Coronary artery (tissue), 2 donors: ENCODE measurements around the gene CAPN11.

ENCODE experiments used
- DNase-seq: peaks from one replicate; pipeline ENCODE4 v3.0.0-alpha.2; 2017; ENCODE audit warnings: low spot score
- H3K27ac ChIP-seq, 2 donors: fragments of 200-600 bp; sonication (generic); one replicate each; pipeline ENCODE4 v1.5.1; 2016 to 2019
- H3K4me3 ChIP-seq: fragments of 200-600 bp; sonication (generic); 2 replicates; pipeline ENCODE4 v1.5.1; 2016; ENCODE audit warnings: mild to moderate bottlenecking, moderate library complexity
- TF ChIP-seq, protein P1 (sequence below): fragments of 200-600 bp; sonication (generic); IDR thresholded peaks from one replicate; pipeline ENCODE4 v1.5.1; 2019; ENCODE audit warnings: antibody characterized with exemption

Gene CAPN11

DNA sequence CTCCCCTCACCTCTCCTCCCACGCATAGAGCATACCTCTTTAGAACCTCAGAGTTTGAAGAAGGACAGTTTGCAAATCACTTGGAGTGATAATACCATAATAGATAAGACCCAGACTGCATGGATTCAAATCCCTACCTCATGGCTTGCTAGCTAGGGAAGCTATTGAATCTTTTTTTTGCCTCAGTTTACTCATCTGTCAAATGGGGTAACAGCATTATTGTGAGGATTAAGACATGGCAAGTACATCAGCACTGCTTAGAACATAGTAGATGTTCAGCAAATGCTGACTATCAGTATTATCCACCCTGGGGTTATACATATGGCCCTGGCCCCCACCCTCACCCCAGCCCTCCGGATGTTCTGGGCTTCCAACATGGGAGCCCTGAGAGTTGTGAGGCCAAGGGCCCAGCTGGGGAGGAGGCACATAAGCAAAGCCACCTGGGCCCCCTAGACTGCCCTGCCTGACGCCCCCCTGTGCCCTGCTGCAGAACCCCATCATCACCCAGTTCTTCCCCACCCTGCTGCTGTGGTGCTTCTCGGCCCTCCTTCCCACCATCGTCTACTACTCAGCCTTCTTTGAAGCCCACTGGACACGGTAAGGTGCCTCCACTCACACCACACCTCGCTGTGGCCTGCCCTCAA lies 9.1 kb upstream of the CAPN11 start:
- TF ChIP-seq, protein P1, sequence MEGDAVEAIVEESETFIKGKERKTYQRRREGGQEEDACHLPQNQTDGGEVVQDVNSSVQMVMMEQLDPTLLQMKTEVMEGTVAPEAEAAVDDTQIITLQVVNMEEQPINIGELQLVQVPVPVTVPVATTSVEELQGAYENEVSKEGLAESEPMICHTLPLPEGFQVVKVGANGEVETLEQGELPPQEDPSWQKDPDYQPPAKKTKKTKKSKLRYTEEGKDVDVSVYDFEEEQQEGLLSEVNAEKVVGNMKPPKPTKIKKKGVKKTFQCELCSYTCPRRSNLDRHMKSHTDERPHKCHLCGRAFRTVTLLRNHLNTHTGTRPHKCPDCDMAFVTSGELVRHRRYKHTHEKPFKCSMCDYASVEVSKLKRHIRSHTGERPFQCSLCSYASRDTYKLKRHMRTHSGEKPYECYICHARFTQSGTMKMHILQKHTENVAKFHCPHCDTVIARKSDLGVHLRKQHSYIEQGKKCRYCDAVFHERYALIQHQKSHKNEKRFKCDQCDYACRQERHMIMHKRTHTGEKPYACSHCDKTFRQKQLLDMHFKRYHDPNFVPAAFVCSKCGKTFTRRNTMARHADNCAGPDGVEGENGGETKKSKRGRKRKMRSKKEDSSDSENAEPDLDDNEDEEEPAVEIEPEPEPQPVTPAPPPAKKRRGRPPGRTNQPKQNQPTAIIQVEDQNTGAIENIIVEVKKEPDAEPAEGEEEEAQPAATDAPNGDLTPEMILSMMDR, result no peak
- no peak for DNase-seq
- no peak overlapping the region for H3K4me3 ChIP-seq
- H3K27ac ChIP-seq, result no peak overlapping the region

DNA sequence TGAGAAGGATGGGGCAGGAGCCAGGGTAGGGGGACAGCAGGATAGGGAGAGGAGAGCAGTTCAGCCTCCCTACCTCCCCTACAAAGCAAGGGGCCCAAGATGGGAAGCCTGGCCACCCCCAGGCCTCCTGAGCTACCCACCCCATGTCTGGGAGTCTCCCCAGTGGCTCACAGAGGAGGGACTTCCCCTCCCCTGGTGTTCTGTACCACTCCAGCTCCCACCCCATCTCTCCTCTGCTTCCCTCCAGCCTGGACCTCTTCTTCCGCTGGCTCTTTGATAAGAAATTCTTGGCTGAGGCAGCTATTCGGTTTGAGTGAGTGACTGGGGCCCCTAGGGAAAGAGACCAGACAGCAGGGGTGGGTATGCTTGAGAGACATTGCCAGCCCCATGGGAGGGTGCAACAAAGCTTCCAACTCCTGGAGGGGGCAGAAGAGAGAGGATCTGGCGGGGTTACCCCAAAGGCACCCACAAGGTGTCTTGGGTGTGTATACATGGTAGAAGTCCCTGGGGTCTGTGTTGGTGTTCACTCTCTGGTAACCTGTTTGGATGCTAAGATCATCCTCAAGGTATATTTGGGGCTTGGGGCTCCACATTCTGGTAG lies 8.2 kb upstream of the CAPN11 start:
- Histone ChIP-seq H3K4me3 (no peak overlapping the region), H3K27ac (no peak overlapping the region)
- TF ChIP-seq, protein P1, result no peak
- DNase-seq, result no peak

DNA sequence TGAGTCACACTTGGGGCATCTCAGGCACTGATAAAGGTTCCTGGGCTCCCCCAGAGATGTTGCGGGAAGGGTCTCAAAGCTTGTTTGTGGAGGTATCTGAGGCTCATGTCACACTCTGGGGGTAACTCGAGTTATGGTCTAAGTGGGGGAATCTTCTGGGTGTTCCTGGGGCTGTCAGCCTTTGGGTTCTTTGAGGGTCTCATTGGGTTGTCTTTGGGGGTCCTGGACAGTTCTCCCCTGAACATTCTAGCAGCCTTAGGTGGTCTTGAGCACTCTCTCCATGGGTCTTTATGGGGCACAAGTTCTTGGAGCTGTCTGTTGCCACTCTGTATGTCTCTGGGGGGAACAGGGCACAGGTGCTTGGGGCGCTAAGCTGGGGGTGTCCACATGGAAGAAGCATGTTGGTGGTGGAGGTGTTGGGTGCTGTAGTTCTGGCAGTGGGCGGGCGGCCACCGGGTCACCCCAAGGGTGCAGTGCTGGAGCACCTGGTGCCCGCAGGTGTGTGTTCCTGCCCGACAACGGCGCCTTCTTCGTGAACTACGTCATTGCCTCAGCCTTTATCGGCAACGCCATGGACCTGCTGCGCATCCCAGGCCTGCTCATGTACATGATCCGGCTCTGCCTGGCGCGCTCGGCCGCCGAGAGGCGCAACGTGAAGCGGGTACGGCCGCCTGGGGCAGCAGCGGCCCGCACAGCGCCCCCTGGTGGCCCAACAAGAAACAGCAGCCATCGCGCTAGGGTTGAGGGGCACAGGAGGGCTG lies 7.1 kb upstream of the CAPN11 start:
- DNase-seq, result no peak
- peak overlapping the region; percentile 49 for H3K4me3 ChIP-seq
- no peak overlapping the region for H3K27ac ChIP-seq
- TF ChIP-seq, protein P1, result peak; percentile 99

DNA sequence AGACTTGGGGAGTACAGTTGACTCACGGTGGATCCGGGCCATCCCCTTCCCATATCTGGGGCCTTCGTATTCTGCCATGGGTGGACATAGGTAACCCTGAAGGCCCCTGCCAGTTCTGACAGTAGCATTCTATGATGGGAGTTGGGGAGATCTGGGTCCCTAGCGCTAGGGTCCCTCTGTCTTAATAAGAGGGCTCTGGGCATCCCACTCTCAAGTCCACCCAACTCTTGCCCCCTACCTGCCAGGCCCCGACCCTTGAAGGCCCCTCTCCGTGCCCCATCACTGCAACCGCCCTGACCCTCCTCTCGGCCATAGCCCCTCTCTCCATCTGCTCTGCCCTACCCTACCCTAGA lies 6.5 kb upstream of the CAPN11 start:
- TF ChIP-seq, protein P1, result no peak
- H3K4me3 ChIP-seq, result no peak overlapping the region
- DNase-seq, result no peak
- H3K27ac ChIP-seq, result no peak overlapping the region

DNA sequence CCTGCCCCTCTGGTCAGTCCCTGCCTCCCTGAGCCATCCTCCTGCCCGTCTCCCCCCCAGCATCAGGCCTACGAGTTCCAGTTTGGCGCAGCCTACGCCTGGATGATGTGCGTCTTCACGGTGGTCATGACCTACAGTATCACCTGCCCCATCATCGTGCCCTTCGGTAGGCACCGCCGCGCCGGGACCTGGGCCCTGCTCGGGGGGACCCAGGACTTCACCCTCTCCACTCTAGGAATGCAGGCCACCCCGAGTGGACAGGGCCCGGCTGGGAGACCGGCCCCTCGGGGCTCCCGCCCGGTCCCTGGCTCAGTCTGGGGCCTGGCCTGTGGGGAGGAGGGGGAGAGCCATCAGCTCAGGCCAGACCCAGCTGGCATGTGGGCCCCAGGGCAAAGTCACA lies 6.1 kb upstream of the CAPN11 start:
- H3K27ac ChIP-seq, result no peak overlapping the region
- TF ChIP-seq, protein P1, result no peak
- no peak for DNase-seq
- H3K4me3 ChIP-seq, result no peak overlapping the region

DNA sequence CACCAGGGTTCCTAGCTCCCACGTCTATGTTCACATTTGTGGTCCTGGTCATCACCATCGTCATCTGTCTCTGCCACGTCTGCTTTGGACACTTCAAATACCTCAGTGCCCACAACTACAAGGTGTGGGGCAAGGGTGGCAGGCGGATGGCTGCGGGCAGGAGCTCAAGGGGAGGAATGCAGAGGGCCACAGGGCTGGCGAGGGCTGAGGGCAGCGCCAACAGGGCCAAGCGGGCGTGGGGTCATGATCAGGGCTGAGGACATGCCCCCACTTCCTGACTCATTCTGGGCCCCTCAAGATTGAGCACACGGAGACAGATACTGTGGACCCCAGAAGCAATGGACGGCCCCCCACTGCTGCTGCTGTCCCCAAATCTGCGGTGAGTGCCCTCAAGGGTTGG lies 4.6 kb upstream of the CAPN11 start:
- no peak overlapping the region for H3K27ac ChIP-seq
- no peak overlapping the region for H3K4me3 ChIP-seq
- no peak for DNase-seq
- TF ChIP-seq, protein P1, result no peak
